OCI-LY7 (cell line): Measurements from ENCODE around the gene SNU13.

Experiments used
- CTCF ChIP-seq: fragments of 200-600 bp; sonication (generic); conservative IDR thresholded peaks from 2 replicates; pipeline ENCODE4 v1.5.1; 2014; ENCODE audit warnings: mild to moderate bottlenecking, antibody characterized with exemption, low read length, moderate library complexity, mixed read lengths
- EZH2phosphoT487 ChIP-seq: fragments of 200-600 bp; sonication (generic); IDR thresholded peaks from 2 replicates; pipeline ENCODE4 v1.6.1; 2018; ENCODE audit warnings: low read depth, borderline replicate concordance, mild to moderate bottlenecking, mixed run types, antibody characterized with exemption, low read length, moderate library complexity, mixed read lengths

- no peak for TF ChIP-seq CTCF
- TF ChIP-seq EZH2phosphoT487 = no peak
These were observed 33.8 kb upstream of the SNU13 start for GRCh38 chr22:41722496-41722895.
